Suprapubic skin (tissue), 4 donors: ENCODE results near the gene ADCY5.

Experiments used
- CTCF ChIP-seq, 2 donors: fragments of 200-600 bp in 1 of 2; fragments of 450-650 bp in 1 of 2; sonication (generic) in 1 of 2; IDR thresholded peaks; one replicate each; pipeline ENCODE4 v1.5.1; 2016 to 2019; ENCODE audit warnings: antibody characterized with exemption in 2 of 2, mild to moderate bottlenecking in 1 of 2, moderate library complexity in 1 of 2
- EP300 ChIP-seq: sonication (generic); formaldehyde crosslinking; IDR thresholded peaks from one replicate; pipeline ENCODE4 v1.6.1; 2017; ENCODE audit warnings: antibody characterized with exemption
- POLR2A ChIP-seq, 2 donors: fragments of 450-650 bp; IDR thresholded peaks; one replicate each; pipeline ENCODE4 v1.6.1; 2017; ENCODE audit warnings: antibody characterized with exemption in 2 of 2, mild to moderate bottlenecking in 2 of 2, moderate library complexity in 2 of 2
- POLR2AphosphoS5 ChIP-seq, 3 donors: sonication (generic); formaldehyde crosslinking; IDR thresholded peaks; one replicate each; pipeline ENCODE4 v1.6.1; 2017; ENCODE audit warnings: antibody characterized with exemption in 3 of 3

- TF ChIP-seq CTCF (IDR thresholded peaks at IDR 0.05) (no peak), POLR2A (IDR thresholded peaks at IDR 0.05) (no peak), EP300 (no peak), POLR2AphosphoS5 (IDR thresholded peaks at IDR 0.05) (no peak)
Measured at GRCh38 chr3:123370819-123371218, 78.1 kb downstream of the ADCY5 start.
